ENCODE measurements around the gene DACH1.

GRCh38 chr13:71785361-71785760, 81.6 kb downstream of the DACH1 start:
- TF ChIP-seq CTCF (IDR thresholded peaks at IDR 0.05; ENCODE audit: poor library complexity) = no peak
- TF ChIP-seq EZH2 (IDR thresholded peaks at IDR 0.05; ENCODE audit: borderline replicate concordance) = no peak
- no peak for TF ChIP-seq EZH2phosphoT487 (IDR thresholded peaks at IDR 0.05; ENCODE audit: low read depth, severe bottlenecking, unreplicated experiment)

Measured in hepatocyte (in vitro differentiated cells).